SK-N-MC (cell line): Measurements from ENCODE around the gene CFAP20.
"Not testable (repeated sequence)": the region's sequence is repeated elsewhere in the genome, so short reads cannot be mapped to it uniquely, and the experiment has no call there.

Source experiments
- DNase-seq: peaks from one replicate; pipeline ENCODE4 v3.0.0-alpha.2; 2011; ENCODE audit warnings: low read depth, low spot score
- H3K27ac ChIP-seq: fragments of 200-600 bp; sonication (generic); 2 replicates; pipeline ENCODE4 v1.5.1; 2016; ENCODE audit warnings: mixed run types
- H3K36me3 ChIP-seq: fragments of 200-600 bp; sonication (generic); 2 replicates; pipeline ENCODE4 v1.6.1; 2017; ENCODE audit warnings: antibody characterized with exemption, low read length, mixed read lengths; ENCODE audit not compliant: insufficient read depth
- H3K4me3 ChIP-seq: fragments of 200-600 bp; sonication (generic); 2 replicates; pipeline ENCODE4 v1.5.1; 2016
- H3K9ac ChIP-seq: fragments of 200-600 bp; sonication (generic); 2 replicates; pipeline ENCODE4 v1.8.0; 2017; ENCODE audit warnings: mixed run types, mixed read lengths; ENCODE audit not compliant: insufficient read length
- H3K9me3 ChIP-seq: fragments of 200-600 bp; sonication (generic); 2 replicates; pipeline ENCODE4 v1.6.1; 2017; ENCODE audit warnings: low read depth, mild to moderate bottlenecking, antibody characterized with exemption, low read length, moderate library complexity, mixed read lengths
- EZH2 ChIP-seq: fragments of 200-600 bp; sonication (generic); IDR thresholded peaks from one replicate; pipeline ENCODE4 v1.6.1; 2017; ENCODE audit warnings: antibody characterized with exemption
- FOXP2 ChIP-seq: optimal IDR thresholded peaks from 2 replicates; pipeline ENCODE3; 2011; ENCODE audit warnings: mild to moderate bottlenecking, moderate library complexity; ENCODE audit not compliant: insufficient read depth; ENCODE audit errors: extremely low read length, control extremely low read depth
- POLR2AphosphoS5 ChIP-seq: IDR thresholded peaks from 2 replicates; pipeline ENCODE4 v1.6.1; 2012; ENCODE audit warnings: mild to moderate bottlenecking, low read depth, low read length, borderline replicate concordance

Gene CFAP20

GRCh38 chr16:58085584-58086251 lies 43.5 kb downstream of the CFAP20 start:
- no peak overlapping the region for H3K9ac ChIP-seq
- no peak for DNase-seq
- no peak for TF ChIP-seq POLR2AphosphoS5
- TF ChIP-seq EZH2 = no peak
- no peak for TF ChIP-seq FOXP2
- H3K9me3 ChIP-seq = no peaks in the 10 kb centered on the region
- H3K36me3 ChIP-seq = no peaks in the 10 kb centered on the region
- no peak overlapping the region for H3K4me3 ChIP-seq
- H3K27ac ChIP-seq = no peak overlapping the region

GRCh38 chr16:58085171-58085570 lies 44.0 kb downstream of the CFAP20 start:
- Histone ChIP-seq H3K9me3 (no peaks in the 10 kb centered on the region), H3K9ac (no peak overlapping the region), H3K4me3 (no peak overlapping the region), H3K27ac (no peak overlapping the region), H3K36me3 (no peaks in the 10 kb centered on the region)
- DNase-seq = no peak
- TF ChIP-seq EZH2 (no peak), POLR2AphosphoS5 (no peak), FOXP2 (no peak)

- Histone ChIP-seq H3K9me3 (no peaks in the 10 kb centered on the region), H3K4me3 (no peak overlapping the region), H3K9ac (no peak overlapping the region), H3K36me3 (no peaks in the 10 kb centered on the region), H3K27ac (no peak overlapping the region)
- no peak for DNase-seq
- TF ChIP-seq POLR2AphosphoS5 = no peak
- no peak for TF ChIP-seq FOXP2
- TF ChIP-seq EZH2 = no peak
Measured at GRCh38 chr16:58084635-58085034, 44.5 kb downstream of the CFAP20 start.

- TF ChIP-seq FOXP2 = no peak
- no peak for TF ChIP-seq POLR2AphosphoS5
- TF ChIP-seq EZH2 = no peak
- no peak overlapping the region for H3K4me3 ChIP-seq
- DNase-seq = no peak
- H3K9ac ChIP-seq = no peak overlapping the region
- no peaks in the 10 kb centered on the region for H3K9me3 ChIP-seq
- H3K27ac ChIP-seq = no peak overlapping the region
- no peaks in the 10 kb centered on the region for H3K36me3 ChIP-seq
Measured at GRCh38 chr16:58082381-58082780, 46.8 kb downstream of the CFAP20 start.

GRCh38 chr16:58080657-58081056 lies 48.5 kb downstream of the CFAP20 start:
- not testable (repeated sequence) for H3K27ac ChIP-seq, H3K9ac ChIP-seq, DNase-seq

GRCh38 chr16:58077796-58078195 lies 51.4 kb downstream of the CFAP20 start:
- Histone ChIP-seq H3K9ac (no peak overlapping the region), H3K36me3 (no peaks in the 10 kb centered on the region), H3K27ac (no peak overlapping the region), H3K9me3 (no peaks in the 10 kb centered on the region), H3K4me3 (no peak overlapping the region)
- TF ChIP-seq FOXP2 (no peak), EZH2 (no peak), POLR2AphosphoS5 (no peak)
- DNase-seq = no peak

More at GRCh38 chr16:58080657-58081056, 48.5 kb downstream of the CFAP20 start:
- H3K4me3 ChIP-seq, H3K9me3 ChIP-seq, H3K36me3 ChIP-seq: not testable (repeated sequence)

GRCh38 chr16:58076514-58076913 lies 52.7 kb downstream of the CFAP20 start:
- no peak overlapping the region for H3K9ac ChIP-seq
- TF ChIP-seq POLR2AphosphoS5 (no peak), EZH2 (no peak), FOXP2 (no peak)
- no peak overlapping the region for H3K27ac ChIP-seq
- no peaks in the 10 kb centered on the region for H3K36me3 ChIP-seq
- H3K4me3 ChIP-seq = no peak overlapping the region
- no peak for DNase-seq
- no peaks in the 10 kb centered on the region for H3K9me3 ChIP-seq

GRCh38 chr16:58074657-58075056 lies 54.5 kb downstream of the CFAP20 start:
- Histone ChIP-seq H3K27ac (no peak overlapping the region), H3K36me3 (no peaks in the 10 kb centered on the region)
- TF ChIP-seq POLR2AphosphoS5 (no peak), EZH2 (no peak), FOXP2 (no peak)

GRCh38 chr16:58073086-58073485 lies 56.1 kb downstream of the CFAP20 start:
- H3K9ac ChIP-seq, H3K9me3 ChIP-seq, H3K4me3 ChIP-seq, H3K27ac ChIP-seq, DNase-seq, H3K36me3 ChIP-seq: not testable (repeated sequence)

More at GRCh38 chr16:58074657-58075056, 54.5 kb downstream of the CFAP20 start:
- H3K9ac ChIP-seq = no peak overlapping the region
- no peak overlapping the region for H3K4me3 ChIP-seq
- no peak for DNase-seq
- H3K9me3 ChIP-seq = no peaks in the 10 kb centered on the region

- H3K4me3 ChIP-seq, H3K36me3 ChIP-seq, H3K27ac ChIP-seq, H3K9ac ChIP-seq, DNase-seq, H3K9me3 ChIP-seq: not testable (repeated sequence)
Measured at GRCh38 chr16:58072134-58072533, 57.0 kb downstream of the CFAP20 start.
